Lower lobe of right lung (tissue), 2 donors: ENCODE measurements around the gene KDF1. TPM values are rescaled to one million over a fixed set of nuclear protein-coding genes. Genes with fewer than 3 reads are reported as not detected.

ENCODE experiments used
- ATAC-seq, 2 donors: fragments of 200-7000 bp; cut with Tn5 transposase; one replicate each; pipeline ENCODE4 v1.9.1; 2020 to 2022; ENCODE audit warnings: mild to moderate bottlenecking in 2 of 2, moderate library complexity in 2 of 2
- DNase-seq: peaks from one replicate; pipeline ENCODE4 v3.0.0-alpha.2; 2020
- H3K27ac ChIP-seq: fragments of 200-600 bp; one replicate; pipeline ENCODE4 v1.8.0; 2022
- H3K27me3 ChIP-seq: fragments of 200-600 bp; one replicate; pipeline ENCODE4 v1.8.0; 2022; ENCODE audit warnings: low read depth
- H3K36me3 ChIP-seq: fragments of 200-600 bp; one replicate; pipeline ENCODE4 v1.8.0; 2022; ENCODE audit warnings: mild to moderate bottlenecking
- H3K4me1 ChIP-seq: fragments of 200-600 bp; one replicate; pipeline ENCODE4 v1.8.0; 2022
- H3K4me3 ChIP-seq: fragments of 200-600 bp; one replicate; pipeline ENCODE4 v1.8.0; 2022; ENCODE audit warnings: mild to moderate bottlenecking
- H3K9me3 ChIP-seq: fragments of 200-600 bp; one replicate; pipeline ENCODE4 v1.8.0; 2022
- CTCF ChIP-seq: fragments of 200-600 bp; IDR thresholded peaks from one replicate; pipeline ENCODE4 v1.8.0; 2022; ENCODE audit warnings: antibody characterized with exemption, mild to moderate bottlenecking
- intact Hi-C: fragments of 100-400 bp; cut with DNase I; formaldehyde crosslinking; loops from one replicate; pipeline ENCODE4 v1.11.0; 2022
- total RNA-seq: library from RNA; stranded (reverse); fragmentation: NEBNext Ultra II Directional; extraction: Animal tissue kit (Norgen Biotek cat#: 25700); gene quantifications from one replicate; pipeline ENCODE4 v1.2.1, GENCODE V29; 2021
- donor health status: DM: no; HTN: yes; CAD: no; lungs with severe emphysema.

KDF1 gene
- total RNA-seq, 1 donor from 2014 or later = 8.1 TPM

GRCh38 chr1:26981146-26981846 is 21.0 kb upstream of the KDF1 start:
- Histone ChIP-seq H3K4me1 (no peaks in the 10 kb centered on the region), H3K27ac (no peak overlapping the region), H3K4me3 (no peak overlapping the region), H3K36me3 (no peaks in the 10 kb centered on the region), H3K9me3 (no peaks in the 10 kb centered on the region), H3K27me3 (peaks cover under 1% of the 10 kb centered on the region)
- intact Hi-C loops = no loop called here
- DNase-seq = no peak
- TF ChIP-seq CTCF = no peak
- ATAC-seq = no peak

DNA sequence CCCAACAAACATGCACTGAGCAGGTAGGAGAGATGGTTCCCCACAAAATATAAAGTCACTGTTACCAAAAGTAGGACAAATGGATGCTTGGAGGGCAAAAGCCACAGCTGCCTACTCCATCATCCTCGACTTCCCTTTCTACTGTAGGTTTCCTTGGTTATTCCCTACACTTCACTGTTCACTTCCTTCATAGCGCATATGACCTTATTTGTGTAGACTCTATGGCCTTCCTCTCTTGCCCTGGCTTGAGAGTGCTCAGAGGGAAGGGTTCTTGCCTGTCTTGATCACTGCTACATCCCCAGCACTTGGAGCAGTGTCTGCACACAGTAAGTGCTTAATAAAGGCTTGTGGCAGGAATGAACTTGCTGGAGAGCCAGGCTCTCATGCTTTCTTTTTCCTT is 18.6 kb upstream of the KDF1 start:
- no peaks in the 10 kb centered on the region for H3K4me1 ChIP-seq
- peak; percentile 43 to 76 for ATAC-seq
- no peak overlapping the region for H3K4me3 ChIP-seq
- H3K36me3 ChIP-seq = no peaks in the 10 kb centered on the region
- no peaks in the 10 kb centered on the region for H3K27me3 ChIP-seq
- TF ChIP-seq CTCF = no peak
- DNase-seq = no peak
- no peak overlapping the region for H3K27ac ChIP-seq
- intact Hi-C loops = no loop called here
- no peaks in the 10 kb centered on the region for H3K9me3 ChIP-seq

DNA sequence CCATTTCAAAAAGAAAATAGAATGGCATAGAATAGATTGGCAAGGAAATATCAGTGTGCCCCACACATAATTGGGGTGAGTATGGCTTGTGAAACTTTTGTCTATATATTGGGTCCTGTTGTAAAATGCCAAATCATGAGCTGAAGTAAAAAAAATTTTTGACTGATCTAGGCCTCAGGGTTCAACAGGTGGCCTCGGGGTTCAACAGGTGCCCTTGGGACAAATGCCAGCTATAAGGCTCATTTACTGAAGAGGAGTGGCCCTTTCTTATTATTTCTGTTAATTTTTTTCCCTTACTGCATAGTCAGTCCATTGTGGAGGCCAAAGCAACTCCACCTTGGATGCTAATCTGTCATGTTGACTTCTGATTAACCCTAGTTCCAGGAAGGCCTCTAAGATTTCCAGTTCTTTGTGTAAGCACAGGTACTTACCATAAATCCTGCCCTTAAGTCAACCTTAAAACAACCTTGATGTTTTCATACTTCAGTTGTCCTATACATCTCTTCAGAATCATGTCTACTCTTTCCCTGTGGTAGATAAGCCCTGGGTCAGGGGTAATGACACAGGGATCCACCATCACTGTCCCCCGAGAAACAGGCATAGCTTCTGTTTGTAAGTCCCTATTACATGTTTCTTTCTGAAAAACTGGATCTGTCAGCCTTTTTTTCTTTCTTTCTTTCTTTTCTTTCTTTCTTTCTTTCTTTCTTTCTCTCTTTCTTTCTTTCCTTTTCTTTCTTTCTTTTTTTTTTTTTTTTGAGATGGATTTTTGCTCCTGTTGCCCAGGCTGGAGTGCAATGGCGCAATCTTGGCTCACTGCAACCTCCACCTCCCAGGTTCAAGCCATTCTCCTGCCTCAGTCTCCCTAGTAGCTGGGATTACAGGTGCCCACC is 16.6 kb upstream of the KDF1 start:
- no peak for ATAC-seq
- TF ChIP-seq CTCF = no peak
- H3K27me3 ChIP-seq = no peaks in the 10 kb centered on the region

GRCh38 chr1:26972821-26973220 is 12.6 kb upstream of the KDF1 start:
- no peak for DNase-seq
- Histone ChIP-seq H3K4me1 (no peaks in the 10 kb centered on the region), H3K36me3 (no peaks in the 10 kb centered on the region), H3K4me3 (no peak overlapping the region), H3K27me3 (peaks cover 5% of the 10 kb centered on the region), H3K27ac (no peak overlapping the region), H3K9me3 (no peaks in the 10 kb centered on the region)
- intact Hi-C loops = no loop called here
- no peak for TF ChIP-seq CTCF
- no peak for ATAC-seq

More for the DNA sequence above, 16.6 kb upstream of the KDF1 start:
- H3K4me3 ChIP-seq = no peak overlapping the region
- H3K27ac ChIP-seq = no peak overlapping the region
- intact Hi-C loops = no loop called here
- H3K36me3 ChIP-seq = no peaks in the 10 kb centered on the region
- no peaks in the 10 kb centered on the region for H3K9me3 ChIP-seq
- H3K4me1 ChIP-seq = no peaks in the 10 kb centered on the region
- DNase-seq = no peak

- H3K27me3 ChIP-seq = peaks cover 5% of the 10 kb centered on the region
- no peak for TF ChIP-seq CTCF
- H3K9me3 ChIP-seq = no peaks in the 10 kb centered on the region
- ATAC-seq = no peak
- H3K4me1 ChIP-seq = no peaks in the 10 kb centered on the region
- no peak overlapping the region for H3K4me3 ChIP-seq
- intact Hi-C loops = no loop called here
- no peak for DNase-seq
- H3K27ac ChIP-seq = no peak overlapping the region
- no peaks in the 10 kb centered on the region for H3K36me3 ChIP-seq
These were observed 12.1 kb upstream of the KDF1 start for GRCh38 chr1:26972390-26972789.
